CD14-positive monocyte (primary cell): ENCODE results near the gene CAMTA1. TPM values are rescaled to one million over a fixed set of nuclear protein-coding genes. Genes with fewer than 3 reads are reported as not detected.

ENCODE experiments used
- DNase-seq, 3 donors: peaks; one replicate each; pipeline ENCODE4 v3.0.0-alpha.2; 2011 to 2022
- H2AFZ ChIP-seq: 2 replicates; pipeline ENCODE4 v1.6.0; 2012; ENCODE audit warnings: mild to moderate bottlenecking, low read depth, low read length, inconsistent platforms; ENCODE audit not compliant: insufficient read depth, poor library complexity, severe bottlenecking
- H3K27ac ChIP-seq, 2 donors: 1 replicate in 1 of 2; 2 replicates in 1 of 2; pipeline ENCODE4 v1.5.1; 2012 to 2013; ENCODE audit warnings: low read length in 2 of 2, control low read depth in 1 of 2, inconsistent platforms in 1 of 2, low read depth in 1 of 2, mild to moderate bottlenecking in 1 of 2
- H3K27me3 ChIP-seq, 2 donors: one replicate each; pipeline versions ENCODE4 v1.6.0 to v1.6.1; 2011 to 2013; ENCODE audit warnings: low read length in 2 of 2; ENCODE audit not compliant: control insufficient read depth in 2 of 2, insufficient read depth in 2 of 2
- H3K36me3 ChIP-seq, 2 donors: replicated peaks in 1 of 2; 1 replicate in 1 of 2; 2 replicates in 1 of 2; pipeline versions ENCODE4 v1.5.1 to v1.6.1; 2012 to 2013; ENCODE audit warnings: low read length in 2 of 2, control low read depth in 1 of 2, inconsistent platforms in 1 of 2, mild to moderate bottlenecking in 1 of 2; ENCODE audit not compliant: insufficient read depth in 2 of 2, control insufficient read depth in 1 of 2
- H3K4me1 ChIP-seq, 2 donors: 1 replicate in 1 of 2; 2 replicates in 1 of 2; pipeline versions ENCODE4 v1.5.1 to v1.6.1; 2012 to 2013; ENCODE audit warnings: low read length in 2 of 2, control low read depth in 1 of 2, inconsistent platforms in 1 of 2, mild to moderate bottlenecking in 1 of 2, moderate library complexity in 1 of 2; ENCODE audit not compliant: insufficient read depth in 2 of 2, control insufficient read depth in 1 of 2
- H3K4me2 ChIP-seq: replicated peaks from 2 replicates; pipeline ENCODE3; 2012; ENCODE audit warnings: low read length, moderate library complexity, mild to moderate bottlenecking; ENCODE audit not compliant: poor library complexity, severe bottlenecking; ENCODE audit errors: extremely low read depth
- H3K4me3 ChIP-seq, 3 experiments: fragments of 200-600 bp in 1 of 3; sonication (generic) in 1 of 3; replicated peaks in 1 of 3; 1 replicate in 2 of 3; 2 replicates in 1 of 3; pipeline ENCODE4 v1.5.1; 2011 to 2013; ENCODE audit warnings: low read length in 3 of 3, mild to moderate bottlenecking in 3 of 3, control low read depth in 2 of 3, low read depth in 2 of 3, inconsistent platforms in 1 of 3, moderate library complexity in 1 of 3
- H3K79me2 ChIP-seq: 2 replicates; pipeline ENCODE4 v1.6.0; 2012; ENCODE audit warnings: mild to moderate bottlenecking, control low read depth, inconsistent platforms, low read length, moderate library complexity; ENCODE audit not compliant: insufficient read depth
- H3K9ac ChIP-seq: 2 replicates; pipeline ENCODE4 v1.6.0; 2017; ENCODE audit warnings: low read length, mild to moderate bottlenecking; ENCODE audit not compliant: insufficient read depth, poor library complexity, severe bottlenecking
- H3K9me3 ChIP-seq, 2 donors: replicated peaks in 1 of 2; 1 replicate in 1 of 2; 2 replicates in 1 of 2; pipeline versions ENCODE4 v1.5.1 to v1.6.1; 2012 to 2013; ENCODE audit warnings: low read length in 2 of 2, control low read depth in 1 of 2; ENCODE audit not compliant: control insufficient read depth in 1 of 2, insufficient read depth in 1 of 2
- H4K20me1 ChIP-seq: 2 replicates; pipeline ENCODE4 v1.6.0; 2012; ENCODE audit warnings: mild to moderate bottlenecking, low read length, control low read depth, moderate library complexity; ENCODE audit not compliant: insufficient read depth
- H3K27ac Mint-ChIP-seq, 7 donors: one replicate each; pipeline ENCODE4 v1.8.0; 2020; ENCODE audit warnings: mild to moderate bottlenecking in 7 of 7, mixed read lengths in 7 of 7, moderate library complexity in 6 of 7, inconsistent platforms in 2 of 7
- H3K27me3 Mint-ChIP-seq, 3 donors: one replicate each; pipeline ENCODE4 v1.8.0; 2021 to 2022; ENCODE audit warnings: low read depth in 3 of 3, mild to moderate bottlenecking in 3 of 3, mixed read lengths in 3 of 3, moderate library complexity in 3 of 3, inconsistent platforms in 1 of 3
- H3K36me3 Mint-ChIP-seq, 2 donors: one replicate each; pipeline ENCODE4 v1.8.0; 2020; ENCODE audit warnings: mixed read lengths in 2 of 2, inconsistent platforms in 1 of 2, mild to moderate bottlenecking in 1 of 2
- H3K4me1 Mint-ChIP-seq: one replicate; pipeline ENCODE4 v1.8.0; 2020; ENCODE audit warnings: mild to moderate bottlenecking, mixed read lengths
- H3K4me3 Mint-ChIP-seq, 2 donors: one replicate each; pipeline ENCODE4 v1.8.0; 2020; ENCODE audit warnings: mild to moderate bottlenecking in 2 of 2, mixed read lengths in 2 of 2, moderate library complexity in 1 of 2
- H3K9me3 Mint-ChIP-seq, 7 donors: one replicate each; pipeline ENCODE4 v1.8.0; 2020 to 2022; ENCODE audit warnings: mixed read lengths in 7 of 7, mild to moderate bottlenecking in 6 of 7, moderate library complexity in 6 of 7, inconsistent platforms in 2 of 7
- CTCF ChIP-seq: fragments of 200-600 bp; IDR thresholded peaks from one replicate; pipeline ENCODE4 v1.8.0; 2022; ENCODE audit warnings: antibody characterized with exemption, mild to moderate bottlenecking
- WGBS: methylation state at CpG from one replicate; pipeline ENCODE4 v1.1.5; 2013; ENCODE audit warnings: missing lambda C conversion rate; ENCODE audit not compliant: insufficient coverage; 5-methylcytosine and 5-hydroxymethylcytosine counted together
- intact Hi-C, 2 donors: fragments of 100-400 bp; cut with micrococcal nuclease; formaldehyde crosslinking; loops; one replicate each; pipeline versions ENCODE4 v1.15.0 to v1.15.1; 2023
- polyA plus RNA-seq, 3 donors: library from polyadenylated mRNA; depleted of rRNA in 1 of 3; unstranded in 2 of 3; stranded (reverse) in 1 of 3; fragments of 300-500 nt in 2 of 3; fragments of >200 nt in 1 of 3; fragmentation: Illumina TruSeq in 2 of 3; gene quantifications; 1 replicate in 2 of 3; 2 replicates in 1 of 3; pipeline ENCODE4 v1.2.3, GENCODE V29; 2012 to 2021

The CAMTA1 gene
- polyA plus RNA-seq, 3 donors, result 52.0 to 89.6 (median 78.3) TPM

- H3K9me3 ChIP-seq, result no peaks in the 10 kb centered on the region
- H3K4me1 Mint-ChIP-seq, result no peaks in the 10 kb centered on the region
- no peak for DNase-seq
- H2AFZ ChIP-seq, result no peak overlapping the region
- H3K4me3 ChIP-seq, result no peak overlapping the region
- no peak overlapping the region for H3K4me2 ChIP-seq
- intact Hi-C loops, result no loop called here
- H3K4me3 Mint-ChIP-seq, result no peak overlapping the region
- no peaks in the 10 kb centered on the region for H3K9me3 Mint-ChIP-seq
- H3K36me3 ChIP-seq, result no peaks in the 10 kb centered on the region
- no peaks in the 10 kb centered on the region for H3K36me3 Mint-ChIP-seq
- peaks cover 2% of the 10 kb centered on the region in 3 donors for H3K27me3 Mint-ChIP-seq
- no peak overlapping the region for H3K27ac Mint-ChIP-seq
- H4K20me1 ChIP-seq, result no peaks in the 10 kb centered on the region
- no peak overlapping the region for H3K9ac ChIP-seq
- H3K4me1 ChIP-seq, result no peaks in the 10 kb centered on the region
- WGBS, result 88% methylated on average over 4 of the region's 7 CpGs
- TF ChIP-seq CTCF, result no peak
- no peaks in the 10 kb centered on the region for H3K27me3 ChIP-seq
- H3K79me2 ChIP-seq, result no peaks in the 10 kb centered on the region
- H3K27ac ChIP-seq, result no peak overlapping the region
Measured at GRCh38 chr1:7588457-7588827, 803.2 kb downstream of the CAMTA1 start.

GRCh38 chr1:7589080-7589735 is 804.0 kb downstream of the CAMTA1 start:
- Histone ChIP-seq H3K4me2 (no peak overlapping the region), H3K27ac (no peak overlapping the region), H3K9ac (no peak overlapping the region), H3K4me3 (no peak overlapping the region), H3K27me3 (no peaks in the 10 kb centered on the region), H3K9me3 (no peaks in the 10 kb centered on the region), H2AFZ (no peak overlapping the region), H3K79me2 (no peaks in the 10 kb centered on the region), H3K36me3 (no peaks in the 10 kb centered on the region), H3K4me1 (no peaks in the 10 kb centered on the region), H4K20me1 (no peaks in the 10 kb centered on the region)
- H3K27ac Mint-ChIP-seq, result no peak overlapping the region
- DNase-seq, result no peak
- no peak overlapping the region for H3K4me3 Mint-ChIP-seq
- TF ChIP-seq CTCF, result no peak
- no peaks in the 10 kb centered on the region for H3K9me3 Mint-ChIP-seq
- no peaks in the 10 kb centered on the region for H3K4me1 Mint-ChIP-seq
- intact Hi-C loops, result no loop called here
- H3K27me3 Mint-ChIP-seq, result peaks cover 2 to 3% (median 2%) of the 10 kb centered on the region in 3 donors
- WGBS, result 87% methylated on average over 7 of the region's 14 CpGs
- H3K36me3 Mint-ChIP-seq, result no peaks in the 10 kb centered on the region
